Measurements from ENCODE around the gene NDUFS6. TPM values are rescaled to one million over a fixed set of nuclear protein-coding genes. Genes with fewer than 3 reads are reported as not detected.

NDUFS6 gene
- total RNA-seq, 1 donor from 2014 or later, result 21.3 TPM

DNA sequence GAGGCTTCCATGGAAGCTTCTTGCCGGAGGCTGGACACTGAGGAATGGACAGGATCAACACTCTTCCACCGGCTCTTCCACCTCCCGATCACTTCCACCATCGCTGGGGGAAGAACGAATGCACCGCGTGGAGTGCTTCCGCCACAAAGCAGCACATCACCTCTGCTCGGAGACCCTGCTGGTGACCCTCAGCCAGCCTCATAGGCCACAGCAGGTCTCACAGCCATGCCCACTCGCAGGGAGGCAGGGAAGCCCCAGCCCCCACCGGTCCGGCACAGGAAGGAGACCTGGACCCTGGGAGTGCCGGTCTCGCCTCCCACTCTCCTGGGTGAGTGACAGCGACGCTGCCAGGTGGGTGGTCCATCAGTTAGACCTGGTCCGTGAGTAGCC, 6.3 kb upstream of the NDUFS6 start:
- Histone ChIP-seq H3K4me1 (peaks cover 16% of the 10 kb centered on the region), H3K9me3 (no peaks in the 10 kb centered on the region), H3K27me3 (ENCODE audit: low read depth) (no peaks in the 10 kb centered on the region), H3K4me3 (no peak overlapping the region), H3K27ac (no peak overlapping the region), H3K36me3 (peaks cover 19% of the 10 kb centered on the region)
- TF ChIP-seq, protein P1, sequence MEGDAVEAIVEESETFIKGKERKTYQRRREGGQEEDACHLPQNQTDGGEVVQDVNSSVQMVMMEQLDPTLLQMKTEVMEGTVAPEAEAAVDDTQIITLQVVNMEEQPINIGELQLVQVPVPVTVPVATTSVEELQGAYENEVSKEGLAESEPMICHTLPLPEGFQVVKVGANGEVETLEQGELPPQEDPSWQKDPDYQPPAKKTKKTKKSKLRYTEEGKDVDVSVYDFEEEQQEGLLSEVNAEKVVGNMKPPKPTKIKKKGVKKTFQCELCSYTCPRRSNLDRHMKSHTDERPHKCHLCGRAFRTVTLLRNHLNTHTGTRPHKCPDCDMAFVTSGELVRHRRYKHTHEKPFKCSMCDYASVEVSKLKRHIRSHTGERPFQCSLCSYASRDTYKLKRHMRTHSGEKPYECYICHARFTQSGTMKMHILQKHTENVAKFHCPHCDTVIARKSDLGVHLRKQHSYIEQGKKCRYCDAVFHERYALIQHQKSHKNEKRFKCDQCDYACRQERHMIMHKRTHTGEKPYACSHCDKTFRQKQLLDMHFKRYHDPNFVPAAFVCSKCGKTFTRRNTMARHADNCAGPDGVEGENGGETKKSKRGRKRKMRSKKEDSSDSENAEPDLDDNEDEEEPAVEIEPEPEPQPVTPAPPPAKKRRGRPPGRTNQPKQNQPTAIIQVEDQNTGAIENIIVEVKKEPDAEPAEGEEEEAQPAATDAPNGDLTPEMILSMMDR (IDR thresholded peaks at IDR 0.05), result no peak
- no peak for ATAC-seq
- intact Hi-C loops (cut with DNase I), result no loop called here
- no peak for DNase-seq

DNA sequence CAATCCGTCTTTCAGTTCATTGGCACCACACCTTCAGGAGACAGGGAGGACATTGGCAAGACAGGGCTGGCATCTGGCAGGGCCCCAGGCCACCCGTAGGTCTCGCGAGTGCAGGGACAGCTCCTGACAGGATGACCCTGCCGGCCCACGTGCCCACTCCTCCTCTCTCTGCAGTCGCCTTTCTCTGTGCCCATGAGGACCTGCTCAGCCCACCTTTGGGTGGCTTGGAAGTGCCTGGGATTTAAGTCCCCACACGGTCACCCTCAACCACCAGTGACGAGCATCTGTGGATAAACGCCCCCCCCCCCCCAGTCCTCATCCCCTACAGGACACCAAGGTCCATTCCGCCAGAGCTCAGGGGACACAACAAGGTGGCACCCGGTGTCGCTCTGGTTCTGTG, 5.7 kb upstream of the NDUFS6 start:
- Histone ChIP-seq H3K4me1 (peaks cover 10% of the 10 kb centered on the region), H3K36me3 (peaks cover 19% of the 10 kb centered on the region), H3K27me3 (ENCODE audit: low read depth) (no peaks in the 10 kb centered on the region), H3K27ac (no peak overlapping the region), H3K4me3 (no peak overlapping the region), H3K9me3 (no peaks in the 10 kb centered on the region)
- TF ChIP-seq, protein P1 (IDR thresholded peaks at IDR 0.05), result no peak
- intact Hi-C loops (cut with DNase I), result no loop called here
- no peak for ATAC-seq
- no peak for DNase-seq

DNA sequence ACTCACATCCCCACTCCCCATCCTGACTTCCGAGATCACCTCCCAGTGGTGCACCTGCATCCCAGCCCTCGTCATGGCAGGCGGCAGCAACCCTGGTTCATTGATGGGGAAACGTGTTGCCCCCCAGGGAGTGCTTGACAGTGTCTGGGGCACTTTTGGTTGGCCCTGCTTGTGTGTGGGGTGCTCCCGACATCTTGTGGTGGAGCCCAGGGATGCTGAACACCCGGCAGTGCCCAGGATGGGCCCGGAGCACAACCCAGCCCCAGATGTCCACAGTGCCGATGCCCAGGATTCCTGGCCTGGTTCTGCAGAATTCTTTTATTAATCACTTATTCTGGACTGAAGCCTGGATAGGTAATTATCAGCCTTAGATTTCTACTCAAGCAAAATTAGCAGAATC, 5.3 kb upstream of the NDUFS6 start:
- DNase-seq (no peak), ATAC-seq (no peak)
- Histone ChIP-seq H3K27ac (no peak overlapping the region), H3K36me3 (peaks cover 19% of the 10 kb centered on the region), H3K4me1 (peaks cover 8% of the 10 kb centered on the region), H3K9me3 (no peaks in the 10 kb centered on the region), H3K4me3 (no peak overlapping the region), H3K27me3 (ENCODE audit: low read depth) (no peaks in the 10 kb centered on the region)
- TF ChIP-seq, protein P1 (IDR thresholded peaks at IDR 0.05), result no peak
- intact Hi-C loops (cut with DNase I), result no loop called here

DNA sequence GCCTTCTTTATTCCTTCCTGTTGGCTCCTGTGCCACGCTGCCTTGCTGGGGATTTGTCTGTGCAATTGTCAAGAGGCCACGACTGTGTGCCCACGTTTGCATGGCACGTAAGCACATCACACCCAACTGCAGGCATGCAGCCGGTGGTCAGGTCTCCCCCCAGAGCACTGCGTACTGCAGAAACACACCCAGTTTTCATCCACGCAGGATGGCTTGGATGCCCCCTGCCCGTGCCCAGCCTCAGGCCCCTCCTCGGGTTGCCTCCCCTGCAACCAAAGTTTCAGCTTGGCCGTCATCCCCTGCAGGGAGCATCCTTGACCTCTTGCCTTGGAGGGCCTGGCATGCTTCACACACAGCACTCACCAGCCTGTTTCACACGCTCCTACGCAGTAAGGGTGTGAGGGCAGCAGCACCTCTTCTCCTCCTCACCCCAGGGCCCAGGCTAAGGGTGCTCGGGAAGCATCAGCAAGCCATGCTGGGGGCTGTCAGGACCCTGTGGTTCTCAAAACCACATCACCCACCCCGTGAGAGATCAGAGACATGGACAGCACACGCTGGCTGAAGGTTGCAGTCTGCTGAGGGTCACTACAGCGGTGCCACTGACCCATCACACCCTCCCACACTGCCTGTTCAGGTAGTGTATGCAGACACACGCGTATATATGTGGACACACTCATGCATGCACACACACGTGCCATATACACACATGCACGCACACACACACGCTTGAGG, 4.7 kb upstream of the NDUFS6 start:
- Histone ChIP-seq H3K4me3 (no peak overlapping the region), H3K9me3 (no peaks in the 10 kb centered on the region), H3K4me1 (peaks cover 8% of the 10 kb centered on the region), H3K27ac (no peak overlapping the region), H3K36me3 (peaks cover 19% of the 10 kb centered on the region), H3K27me3 (ENCODE audit: low read depth) (no peaks in the 10 kb centered on the region)
- intact Hi-C loops (cut with DNase I), result no loop called here
- no peak for DNase-seq
- no peak for ATAC-seq
- TF ChIP-seq, protein P1 (IDR thresholded peaks at IDR 0.05), result no peak

DNA sequence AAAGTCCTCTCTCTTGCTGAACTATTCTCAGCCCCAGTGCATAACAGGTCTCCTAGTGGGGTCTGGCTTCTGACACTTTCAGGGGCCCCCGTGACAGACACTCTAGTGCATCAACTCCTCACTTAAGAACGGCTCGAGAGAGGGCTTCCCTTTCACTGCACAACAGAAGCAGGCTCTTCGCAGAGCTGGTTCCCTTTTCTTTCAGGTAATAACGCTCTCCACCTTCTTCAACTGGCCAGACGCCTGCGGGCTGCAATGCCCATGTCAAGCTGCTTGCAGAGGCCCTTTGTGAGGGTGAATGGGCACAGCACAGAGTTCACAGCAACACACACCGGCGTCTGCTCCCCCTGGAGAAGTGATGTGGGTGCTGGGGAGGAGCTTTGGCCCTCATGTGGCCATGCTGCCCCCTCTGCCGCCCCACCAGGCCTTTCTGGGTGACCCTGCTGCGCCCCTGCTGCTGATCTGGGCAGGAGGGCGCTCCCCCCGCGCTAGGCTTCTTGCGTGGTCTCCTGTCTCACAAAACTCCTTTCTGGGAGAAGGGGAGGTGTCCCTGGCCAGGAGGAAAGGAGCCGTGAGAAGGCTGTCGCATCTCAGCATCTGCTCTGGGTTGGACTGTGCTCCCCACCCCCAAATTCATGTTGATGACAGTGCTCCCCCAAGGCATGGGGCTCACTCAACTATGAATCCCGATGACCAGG, 4.0 kb upstream of the NDUFS6 start:
- Histone ChIP-seq H3K4me1 (peaks cover 14% of the 10 kb centered on the region), H3K9me3 (no peaks in the 10 kb centered on the region), H3K4me3 (no peak overlapping the region), H3K27ac (no peak overlapping the region), H3K27me3 (ENCODE audit: low read depth) (no peaks in the 10 kb centered on the region), H3K36me3 (peaks cover 19% of the 10 kb centered on the region)
- TF ChIP-seq, protein P1 (IDR thresholded peaks at IDR 0.05), result no peak
- intact Hi-C loops (cut with DNase I), result no loop called here
- ATAC-seq, result no peak
- DNase-seq, result no peak

Measured in lower lobe of right lung (tissue), 2 donors.